ENCODE data around the gene TMEM167B. TPM values are rescaled to one million over a fixed set of nuclear protein-coding genes. Genes with fewer than 3 reads are reported as not detected.

TMEM167B gene
- total and polyA plus RNA-seq, 3 donors from 2014 or later = 34.6 to 47.0 (median 37.3) TPM

- Histone ChIP-seq H3K4me3 (no peak overlapping the region), H3K36me3 (ENCODE audit: low read depth, missing control alignments) (no peaks in the 10 kb centered on the region), H3K27ac (no peak overlapping the region), H3K4me1 (peaks cover 14% of the 10 kb centered on the region), H3K27me3 (no peaks in the 10 kb centered on the region), H3K9me3 (no peaks in the 10 kb centered on the region)
- no peak for TF ChIP-seq CTCF (IDR thresholded peaks at IDR 0.05)
- TF ChIP-seq POLR2A (IDR thresholded peaks at IDR 0.05) = no peak
- intact Hi-C loops (cut with DNase I; ENCODE audit: low total_unique reads) = no loop called here
- no peak for DNase-seq
- 59 to 85% methylated on average over 7 of the region's 7 CpGs for WGBS, 2 donors
These were observed 3.8 kb downstream of the TMEM167B start for GRCh38 chr1:109094377-109094803.

- 62 to 76% methylated on average over 1 of the region's 1 CpG for WGBS, 2 donors
- TF ChIP-seq POLR2A (IDR thresholded peaks at IDR 0.05) (no peak), CTCF (IDR thresholded peaks at IDR 0.05) (no peak)
- DNase-seq = no peak
- peaks cover 14% of the 10 kb centered on the region for H3K4me1 ChIP-seq
- no peaks in the 10 kb centered on the region for H3K9me3 ChIP-seq
- no peak overlapping the region for H3K27ac ChIP-seq
- no peaks in the 10 kb centered on the region for H3K36me3 ChIP-seq (ENCODE audit: low read depth, missing control alignments)
- no peak overlapping the region for H3K4me3 ChIP-seq
- intact Hi-C loops (cut with DNase I; ENCODE audit: low total_unique reads) = no loop called here
- H3K27me3 ChIP-seq = no peaks in the 10 kb centered on the region
These were observed 4.3 kb downstream of the TMEM167B start for GRCh38 chr1:109094871-109095270.

- no peak for DNase-seq
- intact Hi-C loops (cut with DNase I; ENCODE audit: low total_unique reads) = no loop called here
- WGBS, 2 donors = 92 to 96% methylated on average over 1 of the region's 1 CpG
- Histone ChIP-seq H3K36me3 (ENCODE audit: low read depth, missing control alignments) (no peaks in the 10 kb centered on the region), H3K4me3 (no peak overlapping the region), H3K4me1 (peaks cover 14% of the 10 kb centered on the region), H3K27me3 (no peaks in the 10 kb centered on the region), H3K9me3 (no peaks in the 10 kb centered on the region), H3K27ac (no peak overlapping the region)
- no peak for TF ChIP-seq CTCF (IDR thresholded peaks at IDR 0.05)
- no peak for TF ChIP-seq POLR2A (IDR thresholded peaks at IDR 0.05)
These were observed 5.1 kb downstream of the TMEM167B start for GRCh38 chr1:109095631-109096030.

GRCh38 chr1:109096120-109096519, 5.6 kb downstream of the TMEM167B start:
- Histone ChIP-seq H3K4me3 (no peak overlapping the region), H3K27me3 (no peaks in the 10 kb centered on the region), H3K4me1 (peaks cover 14% of the 10 kb centered on the region), H3K36me3 (ENCODE audit: low read depth, missing control alignments) (no peaks in the 10 kb centered on the region), H3K9me3 (no peaks in the 10 kb centered on the region), H3K27ac (no peak overlapping the region)
- DNase-seq = peak; percentile 6
- intact Hi-C loops (cut with DNase I; ENCODE audit: low total_unique reads) = no loop called here
- WGBS, 2 donors = 45 to 51% methylated on average over 1 of the region's 1 CpG
- TF ChIP-seq POLR2A (IDR thresholded peaks at IDR 0.05) (no peak), CTCF (IDR thresholded peaks at IDR 0.05) (no peak)

Measured in testis (tissue), 3 donors.